ENCODE results near the gene BSG.

The BSG gene

DNA sequence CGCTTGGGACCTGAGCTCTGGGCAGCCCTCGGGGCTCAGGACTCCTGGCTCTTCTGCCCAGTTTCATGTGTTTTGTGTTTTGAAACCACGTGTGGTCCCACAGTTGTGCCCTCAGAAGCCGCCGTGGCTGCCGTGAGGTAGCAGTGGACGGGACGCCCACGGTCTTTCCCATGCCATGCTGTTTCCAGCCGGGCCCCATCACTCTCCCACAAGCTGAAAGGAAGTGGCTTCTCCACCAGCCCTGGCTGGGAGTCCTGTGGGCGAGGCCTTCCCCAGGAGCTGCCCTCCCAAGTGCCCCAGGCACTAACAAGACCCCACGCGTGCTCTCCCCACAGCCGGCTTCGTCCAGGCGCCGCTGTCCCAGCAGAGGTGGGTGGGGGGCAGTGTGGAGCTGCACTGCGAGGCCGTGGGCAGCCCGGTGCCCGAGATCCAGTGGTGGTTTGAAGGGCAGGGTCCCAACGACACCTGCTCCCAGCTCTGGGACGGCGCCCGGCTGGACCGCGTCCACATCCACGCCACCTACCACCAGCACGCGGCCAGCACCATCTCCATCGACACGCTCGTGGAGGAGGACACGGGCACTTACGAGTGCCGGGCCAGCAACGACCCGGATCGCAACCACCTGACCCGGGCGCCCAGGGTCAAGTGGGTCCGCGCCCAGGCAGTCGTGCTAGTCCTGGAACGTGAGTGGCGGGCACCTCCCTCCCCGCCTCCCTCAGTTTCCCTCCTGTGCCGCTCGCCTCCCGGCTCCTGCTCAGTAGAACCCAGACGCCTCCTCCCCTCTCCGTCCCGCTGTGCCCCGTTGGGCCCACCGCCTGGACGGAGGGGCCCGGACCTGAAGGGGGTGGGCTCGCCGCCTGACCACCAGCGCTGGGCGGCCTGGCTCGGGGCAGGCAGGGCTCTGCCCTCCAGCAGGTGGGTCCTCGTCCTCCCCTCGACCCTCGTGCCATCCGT is 5.3 kb downstream of the BSG start:
- Histone ChIP-seq H3K36me3 (peaks cover 83% of the 10 kb centered on the region), H3K27ac (no peak overlapping the region), H3K9me3 (ENCODE audit: severe bottlenecking) (no peaks in the 10 kb centered on the region), H3K4me3 (ENCODE audit: low read depth, low read length) (no peak overlapping the region), H3K27me3 (ENCODE audit: insufficient read depth, low read depth, severe bottlenecking) (no peaks in the 10 kb centered on the region)
- DNase-seq, result no peak
- TF ChIP-seq, protein P1, sequence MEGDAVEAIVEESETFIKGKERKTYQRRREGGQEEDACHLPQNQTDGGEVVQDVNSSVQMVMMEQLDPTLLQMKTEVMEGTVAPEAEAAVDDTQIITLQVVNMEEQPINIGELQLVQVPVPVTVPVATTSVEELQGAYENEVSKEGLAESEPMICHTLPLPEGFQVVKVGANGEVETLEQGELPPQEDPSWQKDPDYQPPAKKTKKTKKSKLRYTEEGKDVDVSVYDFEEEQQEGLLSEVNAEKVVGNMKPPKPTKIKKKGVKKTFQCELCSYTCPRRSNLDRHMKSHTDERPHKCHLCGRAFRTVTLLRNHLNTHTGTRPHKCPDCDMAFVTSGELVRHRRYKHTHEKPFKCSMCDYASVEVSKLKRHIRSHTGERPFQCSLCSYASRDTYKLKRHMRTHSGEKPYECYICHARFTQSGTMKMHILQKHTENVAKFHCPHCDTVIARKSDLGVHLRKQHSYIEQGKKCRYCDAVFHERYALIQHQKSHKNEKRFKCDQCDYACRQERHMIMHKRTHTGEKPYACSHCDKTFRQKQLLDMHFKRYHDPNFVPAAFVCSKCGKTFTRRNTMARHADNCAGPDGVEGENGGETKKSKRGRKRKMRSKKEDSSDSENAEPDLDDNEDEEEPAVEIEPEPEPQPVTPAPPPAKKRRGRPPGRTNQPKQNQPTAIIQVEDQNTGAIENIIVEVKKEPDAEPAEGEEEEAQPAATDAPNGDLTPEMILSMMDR (IDR thresholded peaks at IDR 0.05; ENCODE audit: low read depth, low read length), result 0 out of 2 replicates have a peak, but pooled peaks have one; percentile 30

DNA sequence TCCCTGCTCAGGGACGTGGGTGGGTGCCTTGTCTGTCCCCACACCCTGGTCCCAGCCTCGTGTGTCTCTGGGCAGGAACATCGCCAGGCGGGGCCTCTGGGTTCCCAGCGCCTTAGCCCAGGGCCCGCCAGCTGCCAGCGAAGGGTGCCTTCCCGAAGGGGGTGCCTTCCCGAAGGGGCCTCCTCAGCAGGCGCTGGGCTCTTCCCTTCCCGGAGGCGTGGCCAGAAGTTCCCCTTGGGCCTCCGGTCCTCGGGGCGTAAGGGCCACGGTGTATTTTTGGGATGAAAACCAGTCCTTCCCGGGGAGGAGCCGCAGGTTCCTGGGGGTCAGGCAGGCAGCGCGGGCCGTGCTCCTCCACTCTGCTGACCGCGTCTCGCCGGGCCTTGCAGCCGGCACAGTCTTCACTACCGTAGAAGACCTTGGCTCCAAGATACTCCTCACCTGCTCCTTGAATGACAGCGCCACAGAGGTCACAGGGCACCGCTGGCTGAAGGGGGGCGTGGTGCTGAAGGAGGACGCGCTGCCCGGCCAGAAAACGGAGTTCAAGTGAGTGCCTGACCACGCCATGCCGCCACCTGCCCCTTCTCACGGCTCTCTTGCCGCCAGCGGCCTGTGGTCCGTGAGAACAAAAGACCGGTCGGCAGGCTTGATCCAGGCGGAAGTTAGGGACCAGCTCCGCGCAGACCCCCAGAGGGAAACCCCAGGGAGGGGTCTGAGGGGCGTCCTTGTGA is 6.9 kb downstream of the BSG start:
- no peak for DNase-seq
- H3K4me3 ChIP-seq (ENCODE audit: low read depth, low read length), result no peak overlapping the region
- H3K36me3 ChIP-seq, result peaks cover 81% of the 10 kb centered on the region
- TF ChIP-seq, protein P1 (IDR thresholded peaks at IDR 0.05; ENCODE audit: low read depth, low read length), result no peak
- no peak overlapping the region for H3K27ac ChIP-seq
- H3K9me3 ChIP-seq (ENCODE audit: severe bottlenecking), result no peaks in the 10 kb centered on the region
- H3K27me3 ChIP-seq (ENCODE audit: insufficient read depth, low read depth, severe bottlenecking), result no peaks in the 10 kb centered on the region

DNA sequence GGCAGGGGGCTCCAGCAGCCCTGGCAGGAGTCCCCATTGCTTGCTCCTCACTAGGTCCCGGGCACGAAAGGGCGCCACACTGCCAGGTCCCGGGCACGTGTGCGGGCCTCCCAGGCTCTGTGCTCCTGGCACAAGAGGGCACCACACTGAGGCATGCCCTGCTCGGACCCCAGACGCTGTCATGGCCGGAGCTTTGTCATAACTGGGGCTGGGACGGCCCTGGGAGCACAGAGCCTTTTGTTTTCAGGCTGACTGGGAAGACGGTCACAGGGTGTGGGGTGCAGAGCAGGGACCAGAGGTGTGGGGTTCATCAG is 7.4 kb downstream of the BSG start:
- no peak for DNase-seq
- Histone ChIP-seq H3K36me3 (peaks cover 76% of the 10 kb centered on the region), H3K27ac (no peak overlapping the region), H3K27me3 (ENCODE audit: insufficient read depth, low read depth, severe bottlenecking) (no peaks in the 10 kb centered on the region), H3K4me3 (ENCODE audit: low read depth, low read length) (no peak overlapping the region), H3K9me3 (ENCODE audit: severe bottlenecking) (no peaks in the 10 kb centered on the region)
- TF ChIP-seq, protein P1 (IDR thresholded peaks at IDR 0.05; ENCODE audit: low read depth, low read length), result no peak

DNA sequence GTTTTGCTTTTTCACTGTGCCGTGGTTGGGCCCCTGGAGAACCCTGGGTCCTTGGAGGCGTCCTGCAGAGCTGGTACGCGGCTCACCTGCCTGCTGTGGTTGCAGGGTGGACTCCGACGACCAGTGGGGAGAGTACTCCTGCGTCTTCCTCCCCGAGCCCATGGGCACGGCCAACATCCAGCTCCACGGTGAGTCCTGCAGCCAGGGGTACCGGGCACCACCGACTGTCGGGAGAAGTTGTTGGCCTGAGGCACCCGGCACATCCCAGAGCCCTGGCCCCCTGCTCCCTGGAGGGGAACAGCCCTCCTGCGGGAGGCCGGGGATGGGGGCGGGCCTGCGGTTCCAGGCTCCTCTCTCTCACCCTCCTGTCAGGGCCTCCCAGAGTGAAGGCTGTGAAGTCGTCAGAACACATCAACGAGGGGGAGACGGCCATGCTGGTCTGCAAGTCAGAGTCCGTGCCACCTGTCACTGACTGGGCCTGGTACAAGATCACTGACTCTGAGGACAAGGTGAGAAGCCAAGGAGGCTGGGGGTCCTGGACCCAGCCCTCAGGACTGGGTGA is 8.0 kb downstream of the BSG start:
- TF ChIP-seq, protein P1 (IDR thresholded peaks at IDR 0.05; ENCODE audit: low read depth, low read length), result no peak
- no peak overlapping the region for H3K4me3 ChIP-seq (ENCODE audit: low read depth, low read length)
- H3K27me3 ChIP-seq (ENCODE audit: insufficient read depth, low read depth, severe bottlenecking), result no peaks in the 10 kb centered on the region
- peaks cover 71% of the 10 kb centered on the region for H3K36me3 ChIP-seq
- H3K9me3 ChIP-seq (ENCODE audit: severe bottlenecking), result no peaks in the 10 kb centered on the region
- H3K27ac ChIP-seq, result no peak overlapping the region
- DNase-seq, result no peak

DNA sequence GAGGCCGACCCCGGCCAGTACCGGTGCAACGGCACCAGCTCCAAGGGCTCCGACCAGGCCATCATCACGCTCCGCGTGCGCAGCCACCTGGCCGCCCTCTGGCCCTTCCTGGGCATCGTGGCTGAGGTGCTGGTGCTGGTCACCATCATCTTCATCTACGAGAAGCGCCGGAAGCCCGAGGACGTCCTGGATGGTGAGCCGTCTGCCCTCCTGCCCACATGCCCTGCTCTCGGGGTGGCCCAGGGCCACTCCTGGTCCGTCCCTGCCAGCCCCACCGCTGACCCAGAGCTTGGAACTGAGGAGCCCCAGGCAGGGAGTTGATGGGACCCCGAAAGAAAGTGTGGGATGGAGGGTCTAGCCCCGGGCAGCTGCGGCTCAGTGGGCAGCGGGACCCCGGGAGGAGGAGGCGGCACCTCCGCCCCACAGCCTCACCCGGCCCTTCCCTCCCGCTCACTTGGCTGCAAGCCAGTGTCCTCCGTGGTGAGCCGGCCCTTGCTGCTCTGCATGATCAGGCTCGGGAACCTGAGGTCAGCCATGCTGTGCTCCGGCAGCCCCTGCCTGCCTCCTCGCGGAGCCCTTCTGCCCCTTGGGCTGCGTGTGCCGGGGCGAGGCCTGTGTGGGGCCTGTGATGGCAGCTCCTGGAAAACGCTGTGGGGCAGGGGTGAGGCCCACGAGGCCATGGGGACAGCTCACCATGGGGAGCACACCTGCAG is 9.2 kb downstream of the BSG start:
- no peak for DNase-seq
- Histone ChIP-seq H3K36me3 (peaks cover 63% of the 10 kb centered on the region), H3K27ac (no peak overlapping the region)

More for the DNA sequence above, 9.2 kb downstream of the BSG start:
- TF ChIP-seq, protein P1 (IDR thresholded peaks at IDR 0.05; ENCODE audit: low read depth, low read length), result no peak
- no peaks in the 10 kb centered on the region for H3K9me3 ChIP-seq (ENCODE audit: severe bottlenecking)
- no peak overlapping the region for H3K4me3 ChIP-seq (ENCODE audit: low read depth, low read length)
- H3K27me3 ChIP-seq (ENCODE audit: insufficient read depth, low read depth, severe bottlenecking), result no peaks in the 10 kb centered on the region

Data from WERI-Rb-1 (cell line).